ENCODE results near the gene CABLES2.

The CABLES2 gene

GRCh38 chr20:62418709-62419487 lies 11.8 kb upstream of the CABLES2 start:
- no peak for DNase-seq (ENCODE audit: low spot score)

- no peak for DNase-seq (ENCODE audit: low spot score)
These were observed 11.1 kb upstream of the CABLES2 start for GRCh38 chr20:62417981-62418708.

- no peak for DNase-seq (ENCODE audit: low spot score)
These were observed 9.9 kb upstream of the CABLES2 start for GRCh38 chr20:62416651-62417637.

DNA sequence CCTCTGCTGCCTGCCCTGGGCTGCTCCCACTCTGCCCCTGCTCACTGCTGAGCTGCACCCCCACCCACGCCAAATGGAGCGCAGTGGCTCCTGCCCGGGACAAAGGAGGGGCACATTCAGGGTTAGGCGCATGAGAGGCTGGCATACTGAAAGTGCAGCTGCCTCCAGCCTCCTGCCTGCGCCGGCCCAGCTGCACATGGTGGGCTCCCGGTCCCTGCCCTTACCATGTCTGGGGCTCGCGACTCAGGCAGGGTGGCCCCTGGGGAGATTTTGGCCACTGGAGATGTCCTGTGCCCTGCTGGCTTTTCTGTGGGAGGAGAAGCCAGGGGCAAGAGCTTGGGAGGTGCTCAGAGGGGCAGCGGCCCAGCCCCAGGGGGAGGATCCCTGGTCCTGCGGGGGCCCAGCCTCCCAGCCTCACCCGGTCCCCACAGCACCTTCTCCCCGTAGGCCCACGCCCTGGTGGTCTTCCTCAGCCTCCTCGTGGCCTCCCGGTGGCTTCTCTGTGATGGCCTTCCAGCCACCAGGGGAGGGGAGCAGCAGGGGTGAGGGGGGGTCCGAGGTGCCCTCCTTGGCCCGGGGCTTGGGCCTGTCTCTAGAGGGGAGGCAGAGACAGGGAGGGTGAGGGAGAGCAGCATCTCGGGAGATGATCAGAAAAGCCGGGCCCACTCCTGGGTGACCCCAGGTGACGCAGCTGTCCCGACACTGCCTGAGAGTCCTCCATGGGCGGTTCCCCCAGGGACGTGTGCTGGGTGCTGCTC lies 8.4 kb upstream of the CABLES2 start:
- DNase-seq (ENCODE audit: low spot score), result no peak

DNA sequence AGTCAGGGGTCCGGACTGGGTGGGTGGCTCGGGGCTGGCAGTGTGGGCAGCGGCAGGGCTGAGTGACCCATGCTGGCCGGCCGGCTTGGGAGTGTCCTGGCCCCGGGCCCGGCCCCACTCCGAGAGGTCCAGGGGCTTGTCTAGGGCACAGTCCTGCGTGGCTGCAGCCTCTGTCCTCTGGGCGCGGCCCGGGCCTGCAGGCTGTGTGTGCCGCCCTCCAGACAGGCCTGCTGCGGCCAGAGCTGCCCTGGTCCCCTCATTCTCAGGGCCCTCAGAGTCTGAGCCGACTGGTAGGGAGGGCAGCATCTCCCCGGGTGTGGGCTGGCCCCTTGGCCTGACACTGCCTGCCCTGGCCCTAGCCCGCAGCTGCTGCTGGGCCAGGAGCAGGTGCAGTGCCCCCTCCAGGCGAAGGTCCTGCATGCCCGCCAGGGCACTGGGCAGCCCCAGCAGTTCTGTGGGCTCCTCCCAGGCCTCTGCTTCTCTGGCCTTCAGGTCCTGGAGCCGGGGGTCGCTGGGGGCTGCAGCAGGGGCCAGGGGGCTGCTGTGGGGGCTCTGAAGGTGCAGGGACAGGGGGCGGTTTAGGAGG lies 6.9 kb upstream of the CABLES2 start:
- DNase-seq (ENCODE audit: low spot score), result no peak

GRCh38 chr20:62413025-62413570 lies 6.0 kb upstream of the CABLES2 start:
- DNase-seq (ENCODE audit: low spot score), result no peak

DNA sequence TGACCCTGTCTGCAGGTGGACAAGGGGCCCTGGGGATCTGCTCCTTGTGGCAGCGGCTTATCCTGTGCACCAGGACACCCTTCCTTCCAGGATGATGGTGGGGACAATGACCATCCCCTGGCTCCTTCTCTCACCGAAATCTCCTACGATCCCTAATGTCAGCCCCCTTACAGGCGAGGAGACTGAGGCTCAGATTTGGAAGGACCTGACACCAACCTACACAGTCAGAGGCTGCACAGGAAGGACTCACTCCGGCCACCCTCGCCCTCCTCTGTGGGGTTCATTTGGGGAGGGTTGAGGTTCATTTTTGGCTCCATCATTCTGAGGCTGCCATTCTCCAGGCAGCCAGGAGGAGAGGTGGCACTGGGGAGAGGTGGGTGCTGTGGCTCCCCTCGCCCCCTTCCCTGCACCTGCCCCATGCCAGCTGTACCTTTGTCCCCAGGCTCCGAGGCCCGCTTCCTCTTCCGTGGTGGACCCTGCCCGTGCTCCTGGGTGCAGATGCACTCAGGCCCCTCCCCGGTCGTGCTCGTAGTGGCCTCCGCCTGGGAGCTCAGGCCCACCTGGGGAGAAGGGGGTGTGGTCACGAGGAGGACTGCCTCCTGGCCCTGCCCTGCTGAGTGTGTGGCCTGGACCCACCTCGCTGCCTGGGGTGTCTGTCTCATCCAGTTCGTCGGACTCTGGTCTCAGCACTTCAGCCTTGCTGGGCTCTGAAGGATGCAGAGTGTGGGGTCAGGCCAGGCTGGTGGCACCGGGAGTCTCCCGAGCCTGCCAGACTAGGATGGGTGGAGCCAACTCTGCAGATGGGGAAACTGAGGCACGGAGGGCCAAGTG lies 5.3 kb upstream of the CABLES2 start:
- DNase-seq (ENCODE audit: low spot score), result no peak

GRCh38 chr20:62411479-62412193 lies 4.6 kb upstream of the CABLES2 start:
- no peak for DNase-seq (ENCODE audit: low spot score)

- DNase-seq (ENCODE audit: low spot score), result no peak
These were observed 3.8 kb upstream of the CABLES2 start for GRCh38 chr20:62410746-62411478.

DNA sequence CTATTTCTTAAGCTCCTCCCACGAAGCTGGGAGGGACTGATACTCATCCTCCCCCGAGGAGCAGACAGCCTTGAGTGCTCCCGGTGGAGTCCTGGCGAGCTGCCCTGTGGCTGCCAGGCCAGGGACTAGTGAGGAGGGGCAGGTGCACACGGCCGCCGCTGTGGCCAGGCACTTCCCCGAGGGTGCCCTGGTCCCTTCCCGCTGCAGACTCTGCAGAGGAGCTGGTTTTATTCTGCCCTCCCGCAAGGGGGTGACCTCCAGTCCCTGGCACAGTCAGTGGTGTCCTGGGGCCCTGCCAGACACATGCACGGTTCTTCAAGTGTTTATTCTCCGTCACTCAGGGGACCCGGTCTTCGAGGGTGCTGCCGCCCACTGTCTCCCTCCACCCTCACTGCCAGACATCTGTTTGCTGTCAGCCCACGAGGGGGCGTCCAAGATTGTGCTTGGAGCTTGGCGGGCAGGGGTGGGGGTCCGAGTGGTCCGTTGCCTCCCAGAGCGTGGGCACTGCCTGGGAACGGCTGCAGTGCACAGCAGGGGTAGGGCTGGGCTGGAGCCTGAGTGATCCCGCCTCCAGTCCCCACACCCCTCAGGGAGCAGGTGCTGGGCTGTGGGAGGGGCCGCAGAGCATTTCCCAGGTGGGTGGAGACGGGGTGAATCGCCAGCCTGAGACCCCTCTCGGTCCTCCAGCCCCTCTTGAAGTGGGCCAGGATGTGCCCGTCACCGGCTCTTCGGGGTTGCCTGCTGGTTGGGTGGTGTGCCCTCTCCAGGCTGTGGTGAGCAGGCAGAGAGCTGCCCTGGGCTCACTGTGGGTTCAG lies 3.1 kb upstream of the CABLES2 start:
- DNase-seq (ENCODE audit: low spot score), result peak; percentile 52

DNA sequence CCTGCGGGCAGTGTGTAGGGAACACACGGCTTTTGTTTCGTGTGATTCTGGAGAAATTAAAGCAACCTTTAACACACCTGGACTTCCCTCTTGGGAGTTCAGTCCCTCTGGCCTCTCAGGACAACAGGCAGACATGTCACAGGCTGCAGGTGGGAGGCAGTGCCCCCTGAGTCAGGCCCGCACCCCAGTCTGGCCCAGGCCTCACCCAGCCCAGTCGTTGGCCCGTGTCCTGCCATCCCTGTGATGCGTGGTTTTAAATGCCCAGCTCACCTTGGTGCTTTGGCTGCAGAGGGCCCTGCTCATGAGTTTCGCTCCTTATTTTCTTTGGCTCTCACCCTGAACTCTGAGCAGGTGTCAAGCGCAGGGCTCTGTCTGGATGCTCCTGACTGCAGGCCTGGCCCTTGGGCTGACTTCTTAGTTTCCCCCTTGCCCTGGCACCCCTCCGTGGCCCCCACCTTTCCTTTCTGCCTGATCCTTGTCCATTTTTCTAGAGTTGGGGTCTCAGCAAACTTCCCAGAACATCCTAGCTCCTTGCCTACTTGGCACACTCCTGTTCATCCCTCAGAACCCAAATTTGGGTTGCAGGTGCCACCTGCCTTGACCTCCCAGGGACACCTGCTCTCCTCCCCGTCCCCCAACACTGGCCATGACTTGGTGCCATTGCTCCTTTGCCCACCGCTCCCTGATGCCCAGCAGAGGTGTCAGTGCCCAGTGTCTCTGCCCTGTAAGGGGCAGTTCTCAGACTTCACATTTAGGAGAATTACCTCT lies 2.2 kb upstream of the CABLES2 start:
- no peak for DNase-seq (ENCODE audit: low spot score)

- no peak for DNase-seq (ENCODE audit: low spot score)
These were observed 1.6 kb upstream of the CABLES2 start for GRCh38 chr20:62408640-62409039.

DNA sequence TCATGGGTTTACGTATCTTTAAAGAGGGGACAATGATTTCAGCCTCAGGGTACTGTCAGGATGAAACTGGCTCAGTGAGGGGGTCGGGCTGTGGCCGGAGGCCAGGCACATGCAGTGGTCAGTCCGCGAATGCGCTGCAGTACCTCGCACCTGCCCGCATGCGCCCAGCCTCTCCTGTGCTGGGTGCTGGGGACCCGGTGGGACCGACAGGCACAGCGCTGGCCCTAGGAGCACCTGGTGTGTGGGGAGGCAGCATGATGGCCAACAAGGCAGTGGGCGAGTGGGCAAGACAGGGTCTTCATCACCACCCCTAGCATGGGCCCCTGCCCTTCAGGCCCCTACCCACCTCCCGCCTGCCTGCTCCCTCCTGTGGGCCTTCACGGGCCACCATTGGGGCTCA lies 970 bp upstream of the CABLES2 start:
- DNase-seq (ENCODE audit: low spot score), result no peak

GRCh38 chr20:62406635-62407176 lies 379 bp downstream of the CABLES2 start:
- no peak for DNase-seq (ENCODE audit: low spot score)

DNA sequence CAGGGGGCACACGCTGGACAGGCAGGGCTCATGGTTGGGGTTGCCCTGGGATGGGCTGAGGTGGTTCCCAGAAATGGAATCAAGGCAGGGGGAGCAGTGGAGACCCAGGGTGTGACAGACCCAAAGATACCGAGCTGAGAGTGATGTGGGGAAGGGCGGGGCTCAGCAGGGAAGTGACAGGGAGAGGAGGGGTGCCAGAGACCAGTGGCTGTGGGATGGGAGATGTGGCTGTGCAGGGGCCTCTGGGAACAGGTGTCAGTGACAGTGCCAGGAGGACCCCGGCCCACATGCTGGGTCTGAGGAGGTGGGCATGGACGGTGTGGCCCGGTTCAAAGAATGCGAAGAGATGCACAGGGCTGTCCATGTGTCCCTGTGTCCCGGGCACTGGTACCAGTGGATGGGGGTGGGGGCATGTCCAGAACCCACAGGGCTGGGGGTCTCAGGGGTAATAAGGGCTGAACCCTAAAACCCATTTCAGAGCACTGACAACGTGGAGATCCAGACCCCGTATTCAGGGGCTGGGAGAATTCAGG lies 1.0 kb downstream of the CABLES2 start:
- DNase-seq (ENCODE audit: low spot score), result no peak
